ENCODE measurements around the gene HDLBP. TPM values are rescaled to one million over a fixed set of nuclear protein-coding genes. Genes with fewer than 3 reads are reported as not detected.

The HDLBP gene
- total RNA-seq, 1 experiment from 2014 or later: 510 TPM

DNA sequence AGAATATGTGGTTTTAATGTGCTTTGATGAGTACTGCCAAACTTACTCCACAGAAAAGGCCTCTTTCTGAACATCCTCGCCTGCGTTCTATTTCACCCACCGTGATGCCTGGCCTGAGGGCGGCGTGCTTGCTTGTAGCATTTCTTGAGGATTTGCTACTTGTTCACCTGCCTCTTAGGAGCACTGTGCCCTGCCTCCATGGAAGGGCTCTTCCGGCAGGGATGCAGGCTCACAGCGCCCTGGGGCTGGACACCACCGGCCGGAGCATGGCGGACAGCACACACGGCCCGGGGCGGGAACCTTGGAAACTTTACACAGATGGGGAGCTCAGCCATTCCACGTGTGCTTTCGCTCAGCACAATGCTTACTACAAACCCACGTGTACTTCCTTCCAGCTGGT lies 89.9 kb downstream of the HDLBP start:
- no TSS peak for BruUV-seq (replicated peaks)
- CTCF ChIA-PET: no interaction called here
- Histone ChIP-seq H3K9me3 (ENCODE audit: low read depth, low read length, poor library complexity, severe bottlenecking) (no peaks in the 10 kb centered on the region), H3K4me3 (ENCODE audit: low read depth, low read length, poor library complexity, severe bottlenecking) (no peak overlapping the region), H3K27ac (ENCODE audit: low read depth, low read length, poor library complexity, severe bottlenecking) (no peak overlapping the region), H3K27me3 (replicated peaks; ENCODE audit: insufficient read depth, low read depth, low read length, poor library complexity) (no peaks in the 10 kb centered on the region), H3K4me1 (ENCODE audit: insufficient read depth, low read length, poor library complexity, severe bottlenecking) (no peaks in the 10 kb centered on the region), H3K36me3 (ENCODE audit: insufficient read depth, low read length, poor library complexity, severe bottlenecking) (peaks cover 34% of the 10 kb centered on the region)
- TF ChIP-seq EZH2 (IDR thresholded peaks at IDR 0.05; ENCODE audit: borderline replicate concordance, low read depth, low read length, poor library complexity, severe bottlenecking): no peak
- TF ChIP-seq, protein P1, sequence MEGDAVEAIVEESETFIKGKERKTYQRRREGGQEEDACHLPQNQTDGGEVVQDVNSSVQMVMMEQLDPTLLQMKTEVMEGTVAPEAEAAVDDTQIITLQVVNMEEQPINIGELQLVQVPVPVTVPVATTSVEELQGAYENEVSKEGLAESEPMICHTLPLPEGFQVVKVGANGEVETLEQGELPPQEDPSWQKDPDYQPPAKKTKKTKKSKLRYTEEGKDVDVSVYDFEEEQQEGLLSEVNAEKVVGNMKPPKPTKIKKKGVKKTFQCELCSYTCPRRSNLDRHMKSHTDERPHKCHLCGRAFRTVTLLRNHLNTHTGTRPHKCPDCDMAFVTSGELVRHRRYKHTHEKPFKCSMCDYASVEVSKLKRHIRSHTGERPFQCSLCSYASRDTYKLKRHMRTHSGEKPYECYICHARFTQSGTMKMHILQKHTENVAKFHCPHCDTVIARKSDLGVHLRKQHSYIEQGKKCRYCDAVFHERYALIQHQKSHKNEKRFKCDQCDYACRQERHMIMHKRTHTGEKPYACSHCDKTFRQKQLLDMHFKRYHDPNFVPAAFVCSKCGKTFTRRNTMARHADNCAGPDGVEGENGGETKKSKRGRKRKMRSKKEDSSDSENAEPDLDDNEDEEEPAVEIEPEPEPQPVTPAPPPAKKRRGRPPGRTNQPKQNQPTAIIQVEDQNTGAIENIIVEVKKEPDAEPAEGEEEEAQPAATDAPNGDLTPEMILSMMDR (conservative IDR thresholded peaks at IDR 0.05; ENCODE audit: low read depth, low read length): no peak
- DNase-seq (ENCODE audit: low spot score): no peak
- intact Hi-C loops (cut with micrococcal nuclease; ENCODE audit: unreplicated experiment): no loop called here
- POLR2A ChIA-PET (ENCODE audit: low non-redundant PET): no interaction called here

DNA sequence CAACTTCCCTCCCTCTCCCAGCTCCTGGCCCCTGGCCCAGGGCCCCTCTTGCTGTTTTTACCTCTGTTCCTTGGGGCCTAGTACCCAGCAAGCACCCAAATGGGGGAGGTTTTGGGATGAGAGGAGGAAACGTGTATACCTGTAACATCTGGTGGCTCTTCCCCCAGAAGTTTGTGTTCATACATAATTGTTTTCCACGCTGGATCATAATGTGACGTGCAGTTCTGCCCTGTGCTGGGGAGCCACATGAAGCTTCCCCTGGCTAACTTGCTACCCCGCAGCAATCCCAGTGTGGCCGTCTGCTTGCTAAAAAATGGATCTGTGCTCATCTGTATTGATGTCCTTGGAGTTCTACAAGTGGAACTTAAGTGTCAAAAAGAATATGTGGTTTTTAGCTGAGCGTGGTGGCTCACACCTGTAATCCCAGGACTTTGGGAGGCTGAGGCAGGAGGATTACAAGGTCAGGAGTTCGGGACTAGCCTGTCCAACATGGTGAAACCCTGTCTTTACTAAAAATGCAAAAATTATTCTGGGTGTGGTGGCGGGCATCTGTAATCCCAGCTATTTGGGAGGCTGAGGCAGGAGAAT lies 90.5 kb downstream of the HDLBP start:
- no peak for TF ChIP-seq EZH2 (IDR thresholded peaks at IDR 0.05; ENCODE audit: borderline replicate concordance, low read depth, low read length, poor library complexity, severe bottlenecking)
- TF ChIP-seq, protein P1 (conservative IDR thresholded peaks at IDR 0.05; ENCODE audit: low read depth, low read length): no peak

DNA sequence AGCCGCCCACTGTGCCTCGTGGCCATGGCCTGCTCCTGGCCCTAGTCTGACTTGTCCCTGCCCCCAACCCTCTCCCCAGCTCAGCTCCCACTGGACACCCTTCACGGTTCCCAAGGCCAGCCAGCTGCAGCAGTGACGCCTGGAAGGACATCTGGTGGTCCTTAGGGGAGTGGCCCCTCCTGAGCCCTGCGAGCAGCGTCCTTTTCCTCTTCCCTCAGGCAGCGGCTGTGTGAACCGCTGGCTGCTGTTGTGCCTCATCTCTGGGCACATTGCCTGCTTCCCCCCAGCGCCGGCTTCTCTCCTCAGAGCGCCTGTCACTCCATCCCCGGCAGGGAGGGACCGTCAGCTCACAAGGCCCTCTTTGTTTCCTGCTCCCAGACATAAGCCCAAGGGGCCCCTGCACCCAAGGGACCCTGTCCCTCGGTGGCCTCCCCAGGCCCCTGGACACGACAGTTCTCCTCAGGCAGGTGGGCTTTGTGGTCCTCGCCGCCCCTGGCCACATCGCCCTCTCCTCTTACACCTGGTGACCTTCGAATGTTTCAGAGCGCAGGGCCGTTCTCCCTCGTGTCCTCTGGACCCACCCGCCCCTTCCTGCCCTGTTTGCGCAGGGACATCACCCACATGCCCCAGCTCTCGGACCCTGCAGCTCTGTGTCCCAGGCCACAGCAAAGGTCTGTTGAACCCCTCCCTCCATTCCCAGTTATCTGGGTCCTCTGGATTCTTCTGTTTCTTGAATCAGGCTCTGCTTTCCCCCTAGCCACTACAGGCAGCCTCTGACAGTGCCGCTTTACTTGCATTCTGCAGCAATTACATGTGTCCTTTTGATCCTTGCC lies 91.2 kb downstream of the HDLBP start:
- no peaks in the 10 kb centered on the region for H3K9me3 ChIP-seq (ENCODE audit: low read depth, low read length, poor library complexity, severe bottlenecking)
- peaks cover 25% of the 10 kb centered on the region for H3K36me3 ChIP-seq (ENCODE audit: insufficient read depth, low read length, poor library complexity, severe bottlenecking)
- TF ChIP-seq, protein P1 (conservative IDR thresholded peaks at IDR 0.05; ENCODE audit: low read depth, low read length): no peak
- no peak for TF ChIP-seq EZH2 (IDR thresholded peaks at IDR 0.05; ENCODE audit: borderline replicate concordance, low read depth, low read length, poor library complexity, severe bottlenecking)
- CTCF ChIA-PET: interaction anchor here (0.7 kb wide), 1 partner anchor 152 kb away, joined by 7 read pairs; no protein-coding TSS in a partner anchor
- H3K27ac ChIP-seq (ENCODE audit: low read depth, low read length, poor library complexity, severe bottlenecking): no peak overlapping the region
- BruUV-seq (replicated peaks): no TSS peak
- no peaks in the 10 kb centered on the region for H3K27me3 ChIP-seq (replicated peaks; ENCODE audit: insufficient read depth, low read depth, low read length, poor library complexity)
- intact Hi-C loops (cut with micrococcal nuclease; ENCODE audit: unreplicated experiment): no loop called here
- POLR2A ChIA-PET (ENCODE audit: low non-redundant PET): no interaction called here
- H3K4me1 ChIP-seq (ENCODE audit: insufficient read depth, low read length, poor library complexity, severe bottlenecking): no peaks in the 10 kb centered on the region
- DNase-seq (ENCODE audit: low spot score): peak; percentile 24
- H3K4me3 ChIP-seq (ENCODE audit: low read depth, low read length, poor library complexity, severe bottlenecking): no peak overlapping the region

More for the DNA sequence above, 90.5 kb downstream of the HDLBP start:
- Histone ChIP-seq H3K4me3 (ENCODE audit: low read depth, low read length, poor library complexity, severe bottlenecking) (no peak overlapping the region), H3K27me3 (replicated peaks; ENCODE audit: insufficient read depth, low read depth, low read length, poor library complexity) (no peaks in the 10 kb centered on the region), H3K9me3 (ENCODE audit: low read depth, low read length, poor library complexity, severe bottlenecking) (no peaks in the 10 kb centered on the region), H3K36me3 (ENCODE audit: insufficient read depth, low read length, poor library complexity, severe bottlenecking) (peaks cover 28% of the 10 kb centered on the region), H3K4me1 (ENCODE audit: insufficient read depth, low read length, poor library complexity, severe bottlenecking) (no peaks in the 10 kb centered on the region), H3K27ac (ENCODE audit: low read depth, low read length, poor library complexity, severe bottlenecking) (no peak overlapping the region)
- CTCF ChIA-PET: interaction anchor here (0.7 kb wide), 1 partner anchor 153 kb away, joined by 7 read pairs; no protein-coding TSS in a partner anchor
- POLR2A ChIA-PET (ENCODE audit: low non-redundant PET): no interaction called here
- intact Hi-C loops (cut with micrococcal nuclease; ENCODE audit: unreplicated experiment): no loop called here
- no TSS peak for BruUV-seq (replicated peaks)
- no peak for DNase-seq (ENCODE audit: low spot score)
